GM10248 (cell line): ENCODE results near the gene GRB10.

ENCODE experiments used
- CTCF ChIA-PET: fragments of 300-600 bp; sonication (Branson Sonifier 250); formaldehyde crosslinking; extraction: SDS; loops from one replicate; lab custom pipeline; 2021; ENCODE audit warnings: antibody characterized with exemption; lab: Yijun Ruan, JAX
- POLR2A ChIA-PET: fragments of 350-650 bp; sonication (Branson Sonifier 250); formaldehyde crosslinking; extraction: SDS; loops from one replicate; lab custom pipeline; 2020; ENCODE audit warnings: antibody characterized with exemption; lab: Yijun Ruan, JAX
- DNase-seq: peaks from one replicate; pipeline ENCODE4 v3.0.0; 2012; ENCODE audit errors: extremely low spot score
- CTCF ChIP-seq: IDR thresholded peaks from 2 replicates; pipeline ENCODE4 v1.5.1; 2012; ENCODE audit warnings: mild to moderate bottlenecking, low read depth; ENCODE audit errors: extremely low read depth, missing control alignments, control extremely low read depth

Gene GRB10

GRCh38 chr7:50723173-50723572 is 59.5 kb downstream of the GRB10 start:
- TF ChIP-seq CTCF = no peak
- no peak for DNase-seq
- ChIA-PET CTCF (no interaction called here), POLR2A (no interaction called here)

- no peak for TF ChIP-seq CTCF
- DNase-seq = no peak
- ChIA-PET CTCF (no interaction called here), POLR2A (no interaction called here)
Observed at GRCh38 chr7:50721661-50722259, 60.9 kb downstream of the GRB10 start.

- DNase-seq = no peak
- ChIA-PET CTCF (no interaction called here), POLR2A (no interaction called here)
- TF ChIP-seq CTCF = no peak
Observed at GRCh38 chr7:50721160-50721559, 61.5 kb downstream of the GRB10 start.

DNA sequence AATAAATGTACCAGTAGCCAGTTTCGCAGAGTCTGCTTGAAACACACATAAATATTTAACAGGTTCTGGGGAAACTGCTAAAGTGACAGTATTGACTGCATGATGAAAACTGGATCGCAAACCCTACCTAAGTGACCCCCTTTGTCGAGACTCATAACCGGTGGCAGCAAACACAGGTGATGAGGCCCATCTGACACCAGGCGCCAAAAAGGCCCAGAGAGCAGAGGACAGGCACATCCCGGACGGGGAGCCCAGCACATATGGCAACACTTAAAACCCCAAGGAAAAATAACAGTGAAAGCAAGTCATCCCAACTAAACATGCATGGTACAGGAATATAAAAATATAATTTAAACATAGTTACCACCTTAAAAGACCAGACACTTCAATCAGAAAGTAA is 62.4 kb downstream of the GRB10 start:
- CTCF ChIA-PET = no interaction called here
- TF ChIP-seq CTCF = no peak
- DNase-seq = no peak
- POLR2A ChIA-PET = no interaction called here

DNA sequence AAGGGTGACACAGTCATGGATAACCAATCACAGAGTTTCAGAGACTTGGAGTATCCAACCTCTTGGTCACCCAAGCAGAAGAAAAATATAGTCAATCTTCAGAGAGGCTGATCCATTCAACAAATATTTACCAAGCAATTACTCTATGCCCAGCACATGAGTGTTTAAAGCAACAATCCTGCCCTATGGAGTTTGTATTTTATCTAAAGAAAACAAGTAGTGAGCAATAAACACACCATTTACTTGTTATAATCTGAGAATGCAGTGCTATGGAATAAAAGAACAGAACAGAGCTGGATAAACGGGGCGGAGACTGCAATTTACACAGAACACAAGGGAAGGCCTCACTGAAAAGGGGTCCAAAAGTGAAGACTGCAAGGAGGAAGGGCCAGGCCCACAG is 63.8 kb downstream of the GRB10 start:
- CTCF ChIA-PET = interaction anchor here (0.6 kb wide), 1 partner anchor 86 kb away, joined by 3 read pairs; no protein-coding TSS in a partner anchor

GRCh38 chr7:50718311-50718710 is 64.4 kb downstream of the GRB10 start:
- no peak for DNase-seq
- ChIA-PET POLR2A (no interaction called here), CTCF (no interaction called here)
- TF ChIP-seq CTCF = no peak

More for the DNA sequence above, 63.8 kb downstream of the GRB10 start:
- POLR2A ChIA-PET = no interaction called here
- DNase-seq = no peak
- TF ChIP-seq CTCF = no peak
